H1 (cell line): ENCODE data around the gene PLXNA4. TPM values are rescaled to one million over a fixed set of nuclear protein-coding genes. Genes with fewer than 3 reads are reported as not detected.

Experiments used
- CTCF ChIP-seq, 3 experiments: IDR thresholded peaks; 1 replicate in 2 of 3; 2 replicates in 1 of 3; pipeline versions ENCODE4 v1.5.1 to v1.6.1; 2011; ENCODE audit warnings: low read length in 3 of 3, mild to moderate bottlenecking in 3 of 3, inconsistent platforms in 2 of 3, low read depth in 1 of 3, moderate library complexity in 1 of 3; ENCODE audit not compliant: insufficient read depth in 1 of 3; ENCODE audit errors: control extremely low read depth in 1 of 3
- GABPA ChIP-seq: IDR thresholded peaks from 2 replicates; pipeline ENCODE4 v1.6.1; 2011; ENCODE audit warnings: mild to moderate bottlenecking, low read length, moderate library complexity, borderline replicate concordance; ENCODE audit not compliant: insufficient read depth
- KDM1A ChIP-seq: fragments of 200-600, 300-600 bp; sonication (generic); IDR thresholded peaks from 2 replicates; pipeline ENCODE4 v1.7.1; 2016; ENCODE audit warnings: mild to moderate bottlenecking, low read length, borderline replicate concordance
- POLR2AphosphoS5 ChIP-seq: IDR thresholded peaks from 2 replicates; pipeline ENCODE4 v1.6.1; 2011; ENCODE audit warnings: low read depth, low read length
- TAF1 ChIP-seq: IDR thresholded peaks from 2 replicates; pipeline ENCODE4 v1.6.1; 2011; ENCODE audit warnings: mild to moderate bottlenecking, low read depth, low read length
- polyA plus RNA-seq, 7 experiments: library from polyadenylated mRNA; depleted of rRNA in 3 of 7; stranded (reverse) in 5 of 7; unstranded in 2 of 7; fragments of >200 nt in 5 of 7; fragments of 200-250 nt in 2 of 7; gene quantifications; 1 replicate in 5 of 7; 2 replicates in 1 of 7; 4 replicates in 1 of 7; pipeline versions ENCODE4 v1.2.1 to v1.2.3, GENCODE V29; 2011 to 2013; ENCODE audit warnings: missing spikeins in 2 of 7, mixed read lengths in 2 of 7
- total RNA-seq: library from RNA; stranded (reverse); fragmentation: NEBNext Ultra II Directional; extraction: Animal tissue kit (Norgen Biotek cat#: 25700); gene quantifications from 2 replicates; pipeline ENCODE4 v1.2.1, GENCODE V29; 2021

Gene PLXNA4
- total and polyA plus RNA-seq, 2 of the 8 experiments (the other 6 are each of a cell fraction or from before 2014, with no cell fraction given): 0.76 to 0.79 TPM

- TF ChIP-seq CTCF (IDR thresholded peaks at IDR 0.05; ENCODE audit: control extremely low read depth in 1 of 3, insufficient read depth in 1 of 3, low read depth in 1 of 3, low read length in 3 of 3): no peak
- no peak for TF ChIP-seq KDM1A
- TF ChIP-seq TAF1: no peak
- TF ChIP-seq GABPA: no peak
- TF ChIP-seq POLR2AphosphoS5: no peak
Observed at GRCh38 chr7:132488634-132489302, 87.5 kb downstream of the PLXNA4 start (continued).
